Bronchial epithelial cell (primary cell): Measurements from ENCODE around the gene KCNJ18. TPM values are rescaled to one million over a fixed set of nuclear protein-coding genes. Genes with fewer than 3 reads are reported as not detected.
"Not testable (repeated sequence)": the region's sequence is repeated elsewhere in the genome, so short reads cannot be mapped to it uniquely, and the experiment has no call there.

Source experiments
- DNase-seq: peaks from one replicate; pipeline ENCODE4 v3.0.0-alpha.2; 2010; ENCODE audit warnings: low read depth
- FAIRE-seq: peaks from 2 replicates; lab custom pipeline; 2011; peaks lifted over from hg19 to GRCh38; lab: Jason Lieb, UNC
- H3K27me3 ChIP-seq: 2 replicates; pipeline ENCODE4 v1.5.1; 2011; ENCODE audit warnings: low read length; ENCODE audit not compliant: control insufficient read depth, insufficient read depth
- H3K36me3 ChIP-seq: 2 replicates; pipeline ENCODE4 v1.5.1; 2011; ENCODE audit warnings: low read length; ENCODE audit not compliant: control insufficient read depth, insufficient read depth
- H3K4me3 ChIP-seq: 2 replicates; pipeline ENCODE4 v1.5.1; 2011; ENCODE audit warnings: mild to moderate bottlenecking, low read depth, low read length, control low read depth
- CTCF ChIP-seq: IDR thresholded peaks from 2 replicates; pipeline ENCODE4 v1.5.1; 2011; ENCODE audit warnings: mild to moderate bottlenecking, moderate library complexity, low read length, control low read depth, inconsistent platforms; ENCODE audit not compliant: insufficient read depth, severe bottlenecking
- total RNA-seq: library from RNA; depleted of rRNA; stranded (reverse); fragments of >200 nt; gene quantifications from 2 replicates; pipeline ENCODE4 v1.2.1, GENCODE V29; 2014

Gene KCNJ18
- total RNA-seq, 1 donor from 2014 or later, result not detected

- H3K27me3 ChIP-seq, FAIRE-seq, H3K36me3 ChIP-seq, H3K4me3 ChIP-seq, DNase-seq: not testable (repeated sequence)
These were observed 15.6 kb downstream of the KCNJ18 start for GRCh38 chr17:21707711-21708611.

- not testable (repeated sequence) for FAIRE-seq, H3K4me3 ChIP-seq, DNase-seq, H3K27me3 ChIP-seq, H3K36me3 ChIP-seq
These were observed 16.6 kb downstream of the KCNJ18 start for GRCh38 chr17:21708612-21709535.

- not testable (repeated sequence) for H3K4me3 ChIP-seq, H3K36me3 ChIP-seq, H3K27me3 ChIP-seq, DNase-seq, FAIRE-seq
These were observed 17.7 kb downstream of the KCNJ18 start for GRCh38 chr17:21709994-21710393.

- FAIRE-seq, H3K27me3 ChIP-seq, H3K4me3 ChIP-seq, H3K36me3 ChIP-seq, DNase-seq: not testable (repeated sequence)
These were observed 18.2 kb downstream of the KCNJ18 start for GRCh38 chr17:21710486-21710885.

- DNase-seq, result no peak
- no peak for TF ChIP-seq CTCF
- Histone ChIP-seq H3K27me3 (no peaks in the 10 kb centered on the region), H3K36me3 (no peaks in the 10 kb centered on the region), H3K4me3 (no peak overlapping the region)
- no peak for FAIRE-seq
These were observed 18.9 kb downstream of the KCNJ18 start for GRCh38 chr17:21711182-21711581.

DNA sequence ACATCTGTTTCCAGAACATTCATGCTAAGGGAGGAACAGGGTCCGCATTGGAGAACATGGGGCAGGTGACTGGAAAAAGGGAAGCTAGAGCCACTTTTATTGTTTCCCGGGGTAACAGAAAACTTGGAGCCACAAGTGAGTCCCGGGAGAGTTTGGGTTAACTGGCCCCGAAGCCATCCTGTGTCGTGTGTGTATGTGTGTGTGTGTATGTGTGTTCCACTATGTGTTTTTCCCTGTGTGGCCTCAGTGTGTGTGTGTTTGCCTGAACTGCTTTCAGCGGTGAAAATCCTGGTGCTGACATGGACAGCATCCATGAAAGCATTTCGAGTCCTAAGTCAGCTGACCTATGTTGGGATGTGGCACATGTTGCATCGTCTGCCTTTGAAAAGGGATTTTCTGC is 20.7 kb downstream of the KCNJ18 start:
- DNase-seq, FAIRE-seq, H3K4me3 ChIP-seq, H3K36me3 ChIP-seq, H3K27me3 ChIP-seq: not testable (repeated sequence)

DNA sequence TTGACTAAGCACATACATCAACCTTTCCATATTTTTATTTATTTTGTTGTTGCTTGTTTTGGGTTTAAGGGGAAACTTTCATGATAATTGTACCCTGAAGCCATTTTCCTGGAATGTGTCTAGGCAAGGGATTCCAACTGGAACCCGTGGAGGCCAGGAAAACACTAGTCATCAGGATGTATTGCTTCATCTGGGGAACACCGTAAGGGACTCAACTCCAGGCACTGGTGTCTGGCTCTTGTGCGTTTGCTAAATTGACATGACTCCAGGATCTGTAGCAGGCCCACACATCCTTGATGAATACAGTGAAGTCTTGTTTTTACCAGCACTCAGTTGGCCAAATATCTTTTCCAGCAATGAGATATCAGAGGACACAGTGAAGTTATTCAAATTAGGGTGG is 21.3 kb downstream of the KCNJ18 start:
- not testable (repeated sequence) for FAIRE-seq, H3K27me3 ChIP-seq, H3K4me3 ChIP-seq, DNase-seq, H3K36me3 ChIP-seq

DNA sequence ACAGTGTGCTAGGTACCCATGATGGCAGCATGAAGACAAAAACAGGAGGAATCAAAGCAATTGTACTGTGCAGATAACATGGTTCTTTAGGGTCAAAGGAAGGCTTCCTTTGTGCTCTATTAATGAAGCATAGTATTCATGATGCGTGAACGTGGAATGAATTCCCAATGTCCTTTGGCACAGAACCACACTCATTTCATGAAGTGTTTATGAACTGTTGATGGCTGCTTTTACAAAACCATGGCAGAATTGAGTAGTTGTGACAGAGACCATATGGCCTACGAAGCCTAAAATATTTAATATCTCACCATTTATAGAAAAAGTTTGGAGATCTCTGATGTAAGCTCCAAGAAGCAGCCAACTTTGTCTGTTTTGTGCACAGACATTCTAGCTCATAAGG is 22.4 kb downstream of the KCNJ18 start:
- H3K27me3 ChIP-seq, H3K36me3 ChIP-seq, DNase-seq, H3K4me3 ChIP-seq, FAIRE-seq: not testable (repeated sequence)

GRCh38 chr17:21715877-21716276 is 23.6 kb downstream of the KCNJ18 start:
- FAIRE-seq, DNase-seq, H3K4me3 ChIP-seq, H3K36me3 ChIP-seq, H3K27me3 ChIP-seq: not testable (repeated sequence)

DNA sequence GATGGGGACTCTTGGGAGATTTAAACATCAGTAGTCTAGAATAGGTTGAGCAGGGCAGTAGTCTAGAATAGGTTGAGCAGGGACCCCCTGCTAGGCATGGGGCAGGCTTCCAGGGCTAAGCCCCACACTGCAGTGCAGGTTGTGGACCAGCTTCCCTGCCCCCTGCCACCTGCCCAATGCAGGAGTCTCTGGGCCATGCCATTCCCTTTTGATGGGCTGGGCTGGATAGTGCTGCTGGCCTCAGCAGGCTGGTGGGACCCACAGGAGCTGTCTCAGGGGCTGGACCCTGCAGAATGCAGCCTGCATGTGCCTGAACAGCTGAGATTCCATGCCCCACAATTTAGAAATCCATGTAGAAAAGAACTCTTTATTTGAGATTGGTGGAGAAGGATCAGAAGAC is 26.6 kb downstream of the KCNJ18 start:
- H3K27me3 ChIP-seq, DNase-seq, H3K36me3 ChIP-seq, H3K4me3 ChIP-seq, FAIRE-seq: not testable (repeated sequence)

DNA sequence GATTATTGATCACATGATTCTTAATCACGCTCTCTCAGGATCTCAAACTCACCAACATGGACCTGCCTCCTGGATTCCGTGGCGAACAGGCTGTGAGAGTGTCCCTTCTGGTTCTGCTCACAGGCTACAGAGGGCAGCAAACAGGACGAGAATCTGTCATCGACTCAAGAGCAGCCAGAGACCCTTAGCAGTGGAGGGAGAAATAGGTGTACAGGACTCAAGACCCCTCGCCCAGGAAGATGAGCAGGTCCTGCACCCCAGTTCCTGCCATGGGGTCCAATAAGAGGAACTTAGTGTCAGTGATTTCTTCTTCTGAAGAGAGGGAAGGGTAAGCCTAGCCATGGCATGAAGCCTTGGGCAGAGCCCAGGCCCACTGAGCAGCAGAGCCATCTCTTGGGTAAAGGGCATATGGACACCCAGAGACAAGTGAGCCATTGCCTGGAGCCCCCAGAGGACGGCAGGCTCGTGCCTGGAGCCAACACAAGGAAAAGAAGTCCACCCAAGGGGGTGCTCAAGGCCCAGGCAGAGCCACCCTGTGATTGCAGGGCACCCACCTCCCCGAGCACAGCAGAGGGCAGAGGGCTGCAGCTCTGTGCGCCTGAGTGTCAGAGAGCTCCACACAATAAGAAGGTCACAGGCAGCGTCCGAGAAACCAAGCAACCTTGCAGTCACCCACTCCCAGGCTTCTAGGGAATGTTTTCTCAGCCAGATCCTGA is 27.3 kb downstream of the KCNJ18 start:
- not testable (repeated sequence) for DNase-seq, H3K4me3 ChIP-seq, FAIRE-seq, H3K27me3 ChIP-seq, H3K36me3 ChIP-seq

GRCh38 chr17:21720566-21720965 is 28.2 kb downstream of the KCNJ18 start:
- not testable (repeated sequence) for FAIRE-seq, H3K27me3 ChIP-seq, DNase-seq

More at GRCh38 chr17:21720566-21720965, 28.2 kb downstream of the KCNJ18 start:
- not testable (repeated sequence) for H3K36me3 ChIP-seq, H3K4me3 ChIP-seq
